RWPE2 (cell line): Measurements from ENCODE around the gene PGBD5.

Experiments used
- ATAC-seq: fragments of 200-7000 bp; cut with Tn5 transposase; 3 replicates; pipeline ENCODE4 v1.9.1; 2021; ENCODE audit warnings: low read depth
- DNase-seq: peaks from one replicate; pipeline ENCODE4 v3.0.0-alpha.2; 2020; ENCODE audit warnings: low spot score
- H3K27ac ChIP-seq: fragments of 450-650 bp; 2 replicates; pipeline ENCODE4 v1.5.1; 2017; ENCODE audit warnings: mild to moderate bottlenecking; ENCODE audit not compliant: poor library complexity, severe bottlenecking
- H3K27me3 ChIP-seq: fragments of 250-450 bp; sonication (Bioruptor Pico); 2 replicates; pipeline ENCODE4 v1.5.1; 2021; ENCODE audit warnings: mild to moderate bottlenecking, moderate library complexity; ENCODE audit not compliant: insufficient read depth, poor library complexity, severe bottlenecking
- H3K36me3 ChIP-seq: fragments of 250-450 bp; sonication (Bioruptor Pico); 2 replicates; pipeline ENCODE4 v1.5.1; 2020; ENCODE audit warnings: low read depth, mild to moderate bottlenecking, moderate library complexity
- H3K4me1 ChIP-seq: fragments of 250-450 bp; sonication (Bioruptor Pico); 2 replicates; pipeline ENCODE4 v1.5.1; 2021; ENCODE audit warnings: mild to moderate bottlenecking, moderate library complexity; ENCODE audit not compliant: insufficient read depth, poor library complexity, severe bottlenecking
- H3K4me3 ChIP-seq: fragments of 250-450 bp; sonication (Bioruptor Pico); 2 replicates; pipeline ENCODE4 v1.5.1; 2021; ENCODE audit warnings: mild to moderate bottlenecking, moderate library complexity; ENCODE audit not compliant: severe bottlenecking
- H3K9me3 ChIP-seq: fragments of 250-450 bp; sonication (Bioruptor Pico); 2 replicates; pipeline ENCODE4 v1.5.1; 2021; ENCODE audit warnings: mild to moderate bottlenecking, moderate library complexity; ENCODE audit not compliant: severe bottlenecking
- TF ChIP-seq, protein P1 (sequence below): fragments of 450-650 bp; IDR thresholded peaks from one replicate; pipeline ENCODE4 v1.5.1; 2017; ENCODE audit warnings: mild to moderate bottlenecking, moderate library complexity; ENCODE audit not compliant: poor library complexity, severe bottlenecking

Gene PGBD5

DNA sequence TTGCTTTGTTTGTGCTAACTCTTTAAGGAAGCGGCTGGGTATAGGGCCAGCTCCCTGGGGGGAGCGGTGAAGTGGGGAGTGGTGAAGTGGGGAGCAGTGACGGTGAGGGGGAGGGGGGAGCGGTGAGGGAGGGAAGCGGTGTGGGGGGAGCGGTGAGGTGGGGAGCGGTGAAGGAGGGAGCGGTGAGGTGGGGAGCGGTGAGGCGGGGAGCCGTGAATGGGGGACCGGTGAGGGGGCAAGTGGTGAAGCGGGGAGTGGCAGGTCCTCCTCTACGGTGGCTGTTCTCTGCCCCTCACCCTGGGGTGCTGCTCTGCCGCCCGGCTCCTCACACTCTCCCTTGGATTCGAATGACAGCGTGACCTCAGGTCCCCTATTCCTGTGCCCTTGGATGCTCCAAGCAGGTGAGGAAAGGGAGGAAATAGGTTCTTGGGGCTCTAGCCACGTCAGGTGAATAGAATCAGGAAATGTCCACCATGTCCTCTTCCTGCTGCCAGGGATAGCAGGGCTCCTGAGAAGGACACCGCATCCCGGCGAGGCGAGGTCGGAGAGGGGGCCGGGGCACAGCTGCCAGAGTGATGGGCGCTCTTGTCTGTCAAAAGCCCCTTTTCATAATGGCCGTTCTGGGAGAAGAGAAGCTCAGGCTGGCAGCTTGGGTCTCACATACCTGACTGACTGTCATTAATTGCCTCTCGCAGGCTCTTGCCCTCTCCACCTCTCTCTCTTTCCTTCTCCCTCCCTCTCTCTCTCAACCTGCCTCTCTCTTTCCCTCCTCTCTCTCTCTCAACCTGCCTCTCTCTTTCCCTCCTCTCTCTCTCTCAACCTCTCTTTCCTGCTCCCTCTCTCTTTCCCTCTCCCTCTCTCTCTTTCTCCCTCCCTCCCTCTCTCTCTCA, 134.2 kb downstream of the PGBD5 start:
- ATAC-seq, result no peak
- H3K4me3 ChIP-seq, result no peak overlapping the region

DNA sequence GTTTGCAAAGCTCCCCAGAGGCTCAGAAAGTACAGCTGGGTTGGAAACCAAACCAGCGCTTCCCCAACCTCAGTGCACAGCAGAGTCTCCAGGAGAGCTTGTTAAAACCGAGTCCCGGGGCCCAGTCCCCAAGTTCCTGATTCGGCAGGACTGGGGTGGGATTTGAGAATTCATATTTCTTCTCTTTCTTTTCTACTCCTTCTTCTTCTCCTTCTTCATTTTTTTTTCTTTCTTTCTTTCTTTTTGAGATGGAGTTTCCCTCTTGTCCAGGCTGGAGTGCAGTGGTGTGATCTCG, 136.8 kb downstream of the PGBD5 start:
- Histone ChIP-seq H3K36me3 (no peaks in the 10 kb centered on the region), H3K9me3 (no peaks in the 10 kb centered on the region), H3K27me3 (no peaks in the 10 kb centered on the region), H3K27ac (no peak overlapping the region), H3K4me1 (no peaks in the 10 kb centered on the region), H3K4me3 (no peak overlapping the region)
- TF ChIP-seq, protein P1, sequence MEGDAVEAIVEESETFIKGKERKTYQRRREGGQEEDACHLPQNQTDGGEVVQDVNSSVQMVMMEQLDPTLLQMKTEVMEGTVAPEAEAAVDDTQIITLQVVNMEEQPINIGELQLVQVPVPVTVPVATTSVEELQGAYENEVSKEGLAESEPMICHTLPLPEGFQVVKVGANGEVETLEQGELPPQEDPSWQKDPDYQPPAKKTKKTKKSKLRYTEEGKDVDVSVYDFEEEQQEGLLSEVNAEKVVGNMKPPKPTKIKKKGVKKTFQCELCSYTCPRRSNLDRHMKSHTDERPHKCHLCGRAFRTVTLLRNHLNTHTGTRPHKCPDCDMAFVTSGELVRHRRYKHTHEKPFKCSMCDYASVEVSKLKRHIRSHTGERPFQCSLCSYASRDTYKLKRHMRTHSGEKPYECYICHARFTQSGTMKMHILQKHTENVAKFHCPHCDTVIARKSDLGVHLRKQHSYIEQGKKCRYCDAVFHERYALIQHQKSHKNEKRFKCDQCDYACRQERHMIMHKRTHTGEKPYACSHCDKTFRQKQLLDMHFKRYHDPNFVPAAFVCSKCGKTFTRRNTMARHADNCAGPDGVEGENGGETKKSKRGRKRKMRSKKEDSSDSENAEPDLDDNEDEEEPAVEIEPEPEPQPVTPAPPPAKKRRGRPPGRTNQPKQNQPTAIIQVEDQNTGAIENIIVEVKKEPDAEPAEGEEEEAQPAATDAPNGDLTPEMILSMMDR, result no peak
- DNase-seq (no peak), ATAC-seq (no peak)

More for the DNA sequence above, 134.2 kb downstream of the PGBD5 start:
- H3K27ac ChIP-seq, result no peak overlapping the region
- TF ChIP-seq, protein P1, result no peak
- H3K9me3 ChIP-seq, result no peaks in the 10 kb centered on the region
- H3K36me3 ChIP-seq, result no peaks in the 10 kb centered on the region
- DNase-seq, result no peak
- no peaks in the 10 kb centered on the region for H3K27me3 ChIP-seq
- no peaks in the 10 kb centered on the region for H3K4me1 ChIP-seq

DNA sequence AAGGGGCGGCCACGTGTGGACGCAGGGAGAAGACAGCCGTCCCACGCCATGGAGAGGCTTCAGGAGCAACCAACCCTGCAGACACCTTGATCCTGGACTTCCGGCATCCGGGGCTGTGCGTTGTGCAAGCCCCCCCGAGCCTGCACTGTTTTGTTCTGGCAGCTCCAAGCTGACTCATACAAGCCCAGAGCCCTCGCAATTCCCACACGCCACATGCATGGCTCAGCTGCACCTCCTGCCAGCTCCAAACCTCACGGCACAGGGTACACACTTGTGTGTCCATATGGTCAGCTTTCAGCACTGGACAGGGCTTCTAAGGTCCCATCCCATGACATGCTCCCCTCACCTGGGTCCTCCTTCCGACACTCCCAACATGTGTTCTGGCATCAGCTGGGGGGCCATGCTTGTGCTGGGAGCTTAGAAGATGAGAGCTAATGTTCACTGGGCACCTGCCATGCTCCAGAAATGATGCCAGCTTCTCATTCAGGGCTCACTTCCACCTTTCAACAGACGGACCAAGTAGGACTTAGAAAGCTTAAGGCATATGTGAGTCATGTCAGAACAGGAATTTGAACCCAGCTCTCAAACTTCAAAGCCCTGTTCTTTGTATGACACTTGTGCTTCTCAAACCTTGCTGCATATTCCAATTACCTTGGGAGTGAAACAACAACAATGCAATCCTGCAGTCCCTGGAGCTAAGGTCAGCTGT, 137.3 kb downstream of the PGBD5 start:
- Histone ChIP-seq H3K36me3 (no peaks in the 10 kb centered on the region), H3K27ac (no peak overlapping the region), H3K9me3 (no peaks in the 10 kb centered on the region), H3K27me3 (no peaks in the 10 kb centered on the region), H3K4me1 (no peaks in the 10 kb centered on the region), H3K4me3 (no peak overlapping the region)
- TF ChIP-seq, protein P1, result no peak
- ATAC-seq (no peak), DNase-seq (no peak)

DNA sequence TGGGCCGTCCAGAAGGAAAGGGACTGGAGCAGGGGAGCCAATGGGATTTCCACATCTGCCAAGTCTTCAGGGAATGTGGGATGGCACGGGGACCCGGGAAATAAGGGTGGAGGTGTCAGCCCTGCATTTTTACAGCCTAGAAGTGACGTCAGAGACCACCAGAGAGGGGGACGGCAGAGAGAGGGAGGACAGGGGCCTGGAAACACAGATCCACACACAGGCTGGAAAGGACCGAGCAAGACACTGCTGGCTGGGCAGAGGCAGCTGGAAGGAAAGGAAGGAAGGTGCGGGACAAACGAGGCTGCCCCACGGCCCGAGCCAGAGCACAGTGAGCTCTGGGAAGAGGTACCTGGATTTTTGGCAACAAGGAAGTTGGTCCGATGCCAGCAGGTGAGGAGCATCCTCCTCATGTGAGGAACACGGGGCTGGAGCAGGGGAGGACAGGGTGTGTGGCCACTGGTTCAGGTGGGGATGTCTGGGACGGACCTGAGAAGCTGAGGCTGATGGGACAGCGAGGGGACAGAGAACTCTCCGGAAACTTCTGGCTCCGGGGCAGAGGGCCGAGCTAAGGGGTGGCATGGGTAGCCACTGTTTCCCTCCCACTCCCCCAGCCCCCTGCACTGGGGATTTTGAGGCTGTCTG, 138.3 kb downstream of the PGBD5 start:
- no peaks in the 10 kb centered on the region for H3K9me3 ChIP-seq
- H3K27me3 ChIP-seq, result no peaks in the 10 kb centered on the region
- ATAC-seq (no peak), DNase-seq (no peak)
- no peaks in the 10 kb centered on the region for H3K4me1 ChIP-seq
- TF ChIP-seq, protein P1, result no peak
- H3K4me3 ChIP-seq, result no peak overlapping the region
- no peaks in the 10 kb centered on the region for H3K36me3 ChIP-seq
- H3K27ac ChIP-seq, result no peak overlapping the region
